ENCODE data around the gene HBG2. TPM values are rescaled to one million over a fixed set of nuclear protein-coding genes. Genes with fewer than 3 reads are reported as not detected.

HBG2 gene
- total RNA-seq, 1 donor from 2014 or later = 0.82 TPM

- Mint-ChIP-seq H3K36me3 (ENCODE audit: low read depth, unreplicated experiment) (peaks cover 3% of the 10 kb centered on the region), H3K4me3 (ENCODE audit: unreplicated experiment) (no peak overlapping the region), H3K27ac (ENCODE audit: unreplicated experiment) (no peak overlapping the region), H3K27me3 (ENCODE audit: unreplicated experiment) (no peaks in the 10 kb centered on the region), H3K9me3 (ENCODE audit: unreplicated experiment) (no peaks in the 10 kb centered on the region), H3K4me1 (ENCODE audit: unreplicated experiment) (peaks cover 8% of the 10 kb centered on the region)
- no peak for TF ChIP-seq CTCF (IDR thresholded peaks at IDR 0.05; ENCODE audit: unreplicated experiment)
- no peak for DNase-seq (ENCODE audit: low spot score)
These were observed 29.1 kb downstream of the HBG2 start for GRCh38 chr11:5225480-5225871.

GRCh38 chr11:5224538-5225479 lies 29.8 kb downstream of the HBG2 start:
- no peaks in the 10 kb centered on the region for H3K27me3 Mint-ChIP-seq (ENCODE audit: unreplicated experiment)
- H3K4me3 Mint-ChIP-seq (ENCODE audit: unreplicated experiment) = no peak overlapping the region
- no peaks in the 10 kb centered on the region for H3K9me3 Mint-ChIP-seq (ENCODE audit: unreplicated experiment)
- peak overlapping the region; percentile 3 for H3K27ac Mint-ChIP-seq (ENCODE audit: unreplicated experiment)
- peaks cover 3% of the 10 kb centered on the region for H3K36me3 Mint-ChIP-seq (ENCODE audit: low read depth, unreplicated experiment)
- H3K4me1 Mint-ChIP-seq (ENCODE audit: unreplicated experiment) = peaks cover 8% of the 10 kb centered on the region
- no peak for TF ChIP-seq CTCF (IDR thresholded peaks at IDR 0.05; ENCODE audit: unreplicated experiment)
- DNase-seq (ENCODE audit: low spot score) = no peak

- peaks cover 2% of the 10 kb centered on the region for H3K27me3 Mint-ChIP-seq (ENCODE audit: unreplicated experiment)
- no peak for DNase-seq (ENCODE audit: low spot score)
- no peaks in the 10 kb centered on the region for H3K9me3 Mint-ChIP-seq (ENCODE audit: unreplicated experiment)
- no peak overlapping the region for H3K27ac Mint-ChIP-seq (ENCODE audit: unreplicated experiment)
- H3K36me3 Mint-ChIP-seq (ENCODE audit: low read depth, unreplicated experiment) = peaks cover 3% of the 10 kb centered on the region
- H3K4me1 Mint-ChIP-seq (ENCODE audit: unreplicated experiment) = peaks cover 8% of the 10 kb centered on the region
- no peak for TF ChIP-seq CTCF (IDR thresholded peaks at IDR 0.05; ENCODE audit: unreplicated experiment)
- H3K4me3 Mint-ChIP-seq (ENCODE audit: unreplicated experiment) = no peak overlapping the region
These were observed 30.9 kb downstream of the HBG2 start for GRCh38 chr11:5223686-5224085.

- Mint-ChIP-seq H3K27ac (ENCODE audit: unreplicated experiment) (no peak overlapping the region), H3K27me3 (ENCODE audit: unreplicated experiment) (peaks cover 2% of the 10 kb centered on the region), H3K4me3 (ENCODE audit: unreplicated experiment) (no peak overlapping the region), H3K36me3 (ENCODE audit: low read depth, unreplicated experiment) (peaks cover 3% of the 10 kb centered on the region), H3K4me1 (ENCODE audit: unreplicated experiment) (peaks cover 8% of the 10 kb centered on the region), H3K9me3 (ENCODE audit: unreplicated experiment) (no peaks in the 10 kb centered on the region)
- no peak for DNase-seq (ENCODE audit: low spot score)
- no peak for TF ChIP-seq CTCF (IDR thresholded peaks at IDR 0.05; ENCODE audit: unreplicated experiment)
These were observed 31.4 kb downstream of the HBG2 start for GRCh38 chr11:5223146-5223545.

GRCh38 chr11:5210376-5210885 lies 44.1 kb downstream of the HBG2 start:
- DNase-seq (ENCODE audit: low spot score) = no peak
- no peaks in the 10 kb centered on the region for H3K36me3 Mint-ChIP-seq (ENCODE audit: low read depth, unreplicated experiment)
- TF ChIP-seq CTCF (IDR thresholded peaks at IDR 0.05; ENCODE audit: unreplicated experiment) = no peak
- H3K4me3 Mint-ChIP-seq (ENCODE audit: unreplicated experiment) = no peak overlapping the region
- peaks cover under 1% of the 10 kb centered on the region for H3K27me3 Mint-ChIP-seq (ENCODE audit: unreplicated experiment)
- H3K4me1 Mint-ChIP-seq (ENCODE audit: unreplicated experiment) = no peaks in the 10 kb centered on the region
- no peaks in the 10 kb centered on the region for H3K9me3 Mint-ChIP-seq (ENCODE audit: unreplicated experiment)
- H3K27ac Mint-ChIP-seq (ENCODE audit: unreplicated experiment) = no peak overlapping the region
